KMS-11 (cell line): ENCODE data around the gene ASIC2.

Experiments
- H2AFZ ChIP-seq: fragments of 200-600 bp; sonication (generic); 2 replicates; pipeline ENCODE4 v1.6.1; 2016; ENCODE audit warnings: antibody characterized with exemption, mixed run types, low read depth
- H3K27ac ChIP-seq: fragments of 200-600 bp; sonication (generic); 2 replicates; pipeline ENCODE4 v1.6.1; 2016; ENCODE audit warnings: mild to moderate bottlenecking, mixed run types
- H3K27me3 ChIP-seq: fragments of 200-600 bp; sonication (generic); 2 replicates; pipeline ENCODE4 v1.6.1; 2017; ENCODE audit warnings: mild to moderate bottlenecking, low read depth, mixed run types, moderate library complexity; ENCODE audit not compliant: insufficient read depth
- H3K36me3 ChIP-seq: fragments of 200-600 bp; sonication (generic); 2 replicates; pipeline ENCODE4 v1.6.1; 2017; ENCODE audit warnings: mild to moderate bottlenecking, mixed run types; ENCODE audit not compliant: insufficient read depth
- H3K4me1 ChIP-seq: fragments of 200-600 bp; sonication (generic); 2 replicates; pipeline ENCODE4 v1.6.1; 2016; ENCODE audit warnings: mild to moderate bottlenecking, low read depth, mixed run types; ENCODE audit not compliant: poor library complexity, severe bottlenecking
- H3K4me2 ChIP-seq: fragments of 200-600 bp; sonication (generic); 2 replicates; pipeline ENCODE4 v1.7.0; 2016; ENCODE audit warnings: mild to moderate bottlenecking, mixed run types
- H3K4me3 ChIP-seq: fragments of 200-600 bp; sonication (generic); IDR thresholded peaks from 2 replicates; pipeline ENCODE4 v1.6.1; 2017; ENCODE audit warnings: low read depth, low read length, mixed read lengths; ENCODE audit not compliant: insufficient read depth
- H3K79me2 ChIP-seq: fragments of 200-600 bp; sonication (generic); 2 replicates; pipeline ENCODE4 v1.6.1; 2016; ENCODE audit warnings: low read depth, mixed run types; ENCODE audit not compliant: insufficient read depth
- H3K9ac ChIP-seq: fragments of 200-600 bp; sonication (generic); 2 replicates; pipeline ENCODE4 v1.6.1; 2016; ENCODE audit warnings: mild to moderate bottlenecking, mixed run types
- H4K20me1 ChIP-seq: fragments of 200-600 bp; sonication (generic); 2 replicates; pipeline ENCODE4 v1.6.1; 2016; ENCODE audit warnings: mild to moderate bottlenecking, mixed run types; ENCODE audit not compliant: insufficient read depth
- TF ChIP-seq, protein P1 (sequence below): fragments of 200-600 bp; sonication (generic); conservative IDR thresholded peaks from 2 replicates; pipeline ENCODE4 v1.6.1; 2017; ENCODE audit warnings: low read depth, mild to moderate bottlenecking, antibody characterized with exemption, low read length, moderate library complexity, mixed read lengths

Gene ASIC2

DNA sequence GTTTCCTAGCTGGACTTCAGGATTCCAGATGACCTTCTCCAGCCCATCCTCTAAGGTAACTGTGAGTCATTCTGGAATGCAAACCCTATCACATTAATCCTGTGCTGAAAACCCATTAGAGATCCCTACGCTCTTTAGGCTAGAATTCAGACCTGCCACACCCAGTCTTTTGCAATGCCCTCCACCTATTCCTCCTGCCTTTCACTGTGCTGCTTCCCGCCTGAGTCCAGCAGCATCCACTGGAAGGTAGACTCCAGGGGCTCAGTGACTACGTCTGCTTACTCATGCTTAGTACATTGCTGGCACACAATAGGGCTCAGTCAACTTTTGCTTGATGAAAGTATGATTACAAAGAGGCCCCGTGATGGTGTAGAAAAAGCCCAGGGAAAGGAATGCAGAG, 180.3 kb downstream of the ASIC2 start:
- Histone ChIP-seq H2AFZ (no peak overlapping the region), H3K4me1 (no peaks in the 10 kb centered on the region), H3K4me3 (no peak overlapping the region), H3K27me3 (no peaks in the 10 kb centered on the region), H3K4me2 (no peak overlapping the region), H3K79me2 (no peaks in the 10 kb centered on the region), H3K27ac (no peak overlapping the region), H3K36me3 (no peaks in the 10 kb centered on the region), H4K20me1 (no peaks in the 10 kb centered on the region), H3K9ac (no peak overlapping the region)
- TF ChIP-seq, protein P1, sequence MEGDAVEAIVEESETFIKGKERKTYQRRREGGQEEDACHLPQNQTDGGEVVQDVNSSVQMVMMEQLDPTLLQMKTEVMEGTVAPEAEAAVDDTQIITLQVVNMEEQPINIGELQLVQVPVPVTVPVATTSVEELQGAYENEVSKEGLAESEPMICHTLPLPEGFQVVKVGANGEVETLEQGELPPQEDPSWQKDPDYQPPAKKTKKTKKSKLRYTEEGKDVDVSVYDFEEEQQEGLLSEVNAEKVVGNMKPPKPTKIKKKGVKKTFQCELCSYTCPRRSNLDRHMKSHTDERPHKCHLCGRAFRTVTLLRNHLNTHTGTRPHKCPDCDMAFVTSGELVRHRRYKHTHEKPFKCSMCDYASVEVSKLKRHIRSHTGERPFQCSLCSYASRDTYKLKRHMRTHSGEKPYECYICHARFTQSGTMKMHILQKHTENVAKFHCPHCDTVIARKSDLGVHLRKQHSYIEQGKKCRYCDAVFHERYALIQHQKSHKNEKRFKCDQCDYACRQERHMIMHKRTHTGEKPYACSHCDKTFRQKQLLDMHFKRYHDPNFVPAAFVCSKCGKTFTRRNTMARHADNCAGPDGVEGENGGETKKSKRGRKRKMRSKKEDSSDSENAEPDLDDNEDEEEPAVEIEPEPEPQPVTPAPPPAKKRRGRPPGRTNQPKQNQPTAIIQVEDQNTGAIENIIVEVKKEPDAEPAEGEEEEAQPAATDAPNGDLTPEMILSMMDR = no peak

DNA sequence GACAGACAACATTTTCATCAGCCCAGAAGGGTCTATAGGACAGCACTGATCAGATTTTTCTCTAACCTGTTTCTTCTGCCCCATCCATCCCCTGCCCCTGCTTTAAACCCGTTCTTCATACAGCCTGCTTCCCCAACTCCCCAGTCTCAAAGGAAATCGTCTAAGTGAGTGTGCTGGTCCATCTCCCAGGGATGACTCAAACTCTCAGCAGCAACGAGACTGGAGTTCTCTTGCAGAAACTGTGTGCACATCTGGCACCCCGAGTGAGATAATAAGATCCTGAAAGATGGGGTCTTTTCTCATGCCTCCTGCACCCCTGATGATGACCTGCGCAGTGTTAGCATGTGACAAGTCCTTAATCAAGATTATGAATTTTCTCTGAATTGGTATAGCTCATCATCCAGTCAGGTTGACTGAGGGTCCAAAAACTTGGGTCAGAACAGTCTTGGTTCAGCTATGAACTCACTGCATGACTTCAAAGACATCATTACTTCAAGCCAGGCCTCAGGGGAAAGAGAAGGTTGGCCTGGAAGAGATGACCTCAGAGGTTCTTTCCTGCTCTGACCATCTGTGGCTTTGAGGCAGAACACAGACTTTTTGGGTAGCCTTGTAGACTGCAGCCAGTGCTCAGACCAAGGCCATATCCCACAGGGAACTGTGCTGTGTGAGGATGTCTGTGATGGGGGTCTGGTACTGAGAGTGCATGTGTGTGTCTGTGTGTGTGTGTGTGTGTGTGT, 183.6 kb downstream of the ASIC2 start:
- H3K9ac ChIP-seq = no peak overlapping the region
- no peak overlapping the region for H3K27ac ChIP-seq
- H4K20me1 ChIP-seq = no peaks in the 10 kb centered on the region
- H2AFZ ChIP-seq = no peak overlapping the region
- H3K27me3 ChIP-seq = no peaks in the 10 kb centered on the region
- no peak overlapping the region for H3K4me2 ChIP-seq
- H3K4me3 ChIP-seq = no peak overlapping the region
- H3K4me1 ChIP-seq = no peaks in the 10 kb centered on the region
- H3K79me2 ChIP-seq = no peaks in the 10 kb centered on the region
- TF ChIP-seq, protein P1 = no peak
- no peaks in the 10 kb centered on the region for H3K36me3 ChIP-seq

DNA sequence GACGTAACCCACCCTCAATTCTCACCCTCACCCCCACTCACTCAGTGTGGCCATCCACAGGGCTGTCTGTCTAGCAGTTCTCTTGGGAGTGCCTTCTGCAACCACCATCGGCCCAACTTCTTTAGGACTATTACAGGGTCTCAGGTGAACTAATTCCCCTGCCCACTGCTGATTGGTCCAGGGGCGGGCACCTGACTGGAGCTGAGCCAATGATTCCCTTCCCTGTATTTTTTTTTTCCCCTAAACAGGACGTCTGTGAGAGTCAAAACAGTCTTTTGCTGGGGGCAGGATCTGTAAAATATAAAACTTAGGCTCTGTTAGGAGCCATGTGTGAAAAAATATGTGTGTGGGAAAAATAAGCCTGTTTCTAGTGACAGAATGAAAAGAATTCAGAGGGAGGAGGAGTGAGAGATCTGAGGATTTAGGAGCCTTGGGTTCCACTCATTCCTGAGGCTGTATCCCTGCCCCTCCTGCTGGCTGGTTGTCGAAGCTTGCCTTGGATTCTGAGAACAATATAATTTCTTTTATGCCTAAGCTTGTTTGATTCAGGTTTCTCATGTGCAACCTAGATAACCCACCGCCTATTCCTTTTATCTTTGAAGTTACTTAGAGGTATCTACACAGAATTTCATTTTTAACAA, 186.4 kb downstream of the ASIC2 start:
- TF ChIP-seq, protein P1 = no peak
- Histone ChIP-seq H3K4me1 (no peaks in the 10 kb centered on the region), H3K4me3 (no peak overlapping the region), H3K9ac (no peak overlapping the region), H3K4me2 (no peak overlapping the region), H3K36me3 (no peaks in the 10 kb centered on the region), H3K27me3 (no peaks in the 10 kb centered on the region), H3K79me2 (no peaks in the 10 kb centered on the region), H3K27ac (no peak overlapping the region), H4K20me1 (no peaks in the 10 kb centered on the region), H2AFZ (no peak overlapping the region)

DNA sequence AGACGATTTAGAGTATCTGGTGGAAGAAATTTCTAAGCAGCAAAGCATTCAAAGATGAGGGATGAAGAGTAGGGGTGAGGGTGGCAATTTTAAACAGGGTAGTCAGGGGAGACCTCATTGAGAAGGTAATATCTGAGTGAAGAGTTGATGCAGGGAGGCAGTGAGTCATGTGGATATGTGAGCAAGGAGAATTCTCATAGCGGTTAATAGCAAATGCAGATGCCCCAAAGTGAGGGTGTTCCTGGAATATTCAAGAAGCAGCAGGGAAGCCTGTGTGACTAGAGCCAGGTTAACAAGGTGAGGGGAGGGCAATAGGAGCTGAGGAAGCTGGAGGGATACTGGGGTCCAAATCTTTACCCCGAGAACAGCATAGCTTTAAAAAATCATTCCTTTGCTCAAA, 187.2 kb downstream of the ASIC2 start:
- Histone ChIP-seq H3K27me3 (no peaks in the 10 kb centered on the region), H3K9ac (no peak overlapping the region), H4K20me1 (no peaks in the 10 kb centered on the region), H3K79me2 (no peaks in the 10 kb centered on the region), H3K27ac (no peak overlapping the region), H2AFZ (no peak overlapping the region), H3K4me2 (no peak overlapping the region), H3K4me3 (no peak overlapping the region), H3K36me3 (no peaks in the 10 kb centered on the region), H3K4me1 (no peaks in the 10 kb centered on the region)
- TF ChIP-seq, protein P1 = no peak
